GM12801 (cell line): Measurements from ENCODE around the gene HS6ST3.

Experiments
- TF ChIP-seq, protein P1 (sequence below): IDR thresholded peaks from one replicate; pipeline ENCODE4 v1.5.1; 2011; ENCODE audit warnings: control low read depth; ENCODE audit not compliant: insufficient read length; ENCODE audit errors: extremely low read depth

HS6ST3 gene

GRCh38 chr13:96218475-96218874, 128.6 kb downstream of the HS6ST3 start:
- TF ChIP-seq, protein P1, sequence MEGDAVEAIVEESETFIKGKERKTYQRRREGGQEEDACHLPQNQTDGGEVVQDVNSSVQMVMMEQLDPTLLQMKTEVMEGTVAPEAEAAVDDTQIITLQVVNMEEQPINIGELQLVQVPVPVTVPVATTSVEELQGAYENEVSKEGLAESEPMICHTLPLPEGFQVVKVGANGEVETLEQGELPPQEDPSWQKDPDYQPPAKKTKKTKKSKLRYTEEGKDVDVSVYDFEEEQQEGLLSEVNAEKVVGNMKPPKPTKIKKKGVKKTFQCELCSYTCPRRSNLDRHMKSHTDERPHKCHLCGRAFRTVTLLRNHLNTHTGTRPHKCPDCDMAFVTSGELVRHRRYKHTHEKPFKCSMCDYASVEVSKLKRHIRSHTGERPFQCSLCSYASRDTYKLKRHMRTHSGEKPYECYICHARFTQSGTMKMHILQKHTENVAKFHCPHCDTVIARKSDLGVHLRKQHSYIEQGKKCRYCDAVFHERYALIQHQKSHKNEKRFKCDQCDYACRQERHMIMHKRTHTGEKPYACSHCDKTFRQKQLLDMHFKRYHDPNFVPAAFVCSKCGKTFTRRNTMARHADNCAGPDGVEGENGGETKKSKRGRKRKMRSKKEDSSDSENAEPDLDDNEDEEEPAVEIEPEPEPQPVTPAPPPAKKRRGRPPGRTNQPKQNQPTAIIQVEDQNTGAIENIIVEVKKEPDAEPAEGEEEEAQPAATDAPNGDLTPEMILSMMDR, result no peak

- TF ChIP-seq, protein P1, result no peak
These were observed 131.6 kb downstream of the HS6ST3 start for GRCh38 chr13:96221471-96221870.

DNA sequence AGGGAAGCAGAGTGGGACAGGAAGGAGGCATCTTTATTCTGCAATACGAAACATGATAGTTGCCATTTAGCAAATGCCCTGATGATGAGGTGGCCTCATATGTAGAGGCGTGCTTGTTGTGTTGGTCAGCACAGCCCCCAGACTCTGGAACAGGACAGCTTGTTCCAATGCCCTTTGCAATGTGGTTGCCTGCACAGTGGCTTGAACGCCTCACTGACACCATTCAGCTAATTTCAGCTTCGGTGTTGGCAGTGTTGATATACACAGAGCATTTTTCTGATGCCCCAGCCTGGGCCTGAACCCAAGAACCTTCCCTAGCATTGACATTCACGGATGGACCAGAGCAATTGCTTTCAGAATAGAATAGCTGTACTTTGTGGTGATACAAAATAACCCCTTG, 133.3 kb downstream of the HS6ST3 start:
- TF ChIP-seq, protein P1, result no peak

- TF ChIP-seq, protein P1, result no peak
These were observed 139.4 kb downstream of the HS6ST3 start for GRCh38 chr13:96229356-96229755.

- TF ChIP-seq, protein P1, result no peak
These were observed 148.3 kb downstream of the HS6ST3 start for GRCh38 chr13:96238241-96238640.

GRCh38 chr13:96238861-96239260, 149.0 kb downstream of the HS6ST3 start:
- TF ChIP-seq, protein P1, result no peak

DNA sequence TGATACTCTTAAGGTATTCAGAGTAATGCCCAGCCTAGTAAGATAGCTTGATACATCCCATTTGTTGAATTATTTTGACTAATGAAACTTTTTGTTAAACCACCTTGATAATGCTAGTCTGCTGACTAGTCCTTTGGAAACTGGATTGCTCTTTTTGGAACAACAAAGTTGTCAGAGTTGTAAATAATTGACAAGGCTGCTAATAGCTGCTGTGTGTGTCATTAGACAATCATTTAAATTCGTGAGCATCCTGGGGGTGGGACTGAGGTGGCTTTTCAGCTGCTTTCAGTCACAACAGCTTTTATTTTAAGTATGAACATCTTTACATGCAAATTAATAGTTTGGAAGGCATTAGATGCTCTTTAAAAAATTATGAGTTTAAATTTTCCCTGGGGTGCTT, 153.5 kb downstream of the HS6ST3 start:
- TF ChIP-seq, protein P1, result no peak

- TF ChIP-seq, protein P1, result no peak
These were observed 158.2 kb downstream of the HS6ST3 start for GRCh38 chr13:96248103-96248502.
